H9 (cell line): ENCODE results near the gene RRP36. TPM values are rescaled to one million over a fixed set of nuclear protein-coding genes. Genes with fewer than 3 reads are reported as not detected.

Source experiments
- DNase-seq: peaks from one replicate; pipeline ENCODE4 v3.0.0-alpha.2; 2017
- H2AFZ ChIP-seq: one replicate; pipeline ENCODE4 v1.6.1; 2013; ENCODE audit warnings: mild to moderate bottlenecking, low read length, control low read depth, moderate library complexity
- H2AK5ac ChIP-seq: 2 replicates; pipeline ENCODE4 v1.6.1; 2013; ENCODE audit warnings: low read length, control low read depth, mixed read lengths; ENCODE audit not compliant: insufficient read length
- H2BK120ac ChIP-seq: one replicate; pipeline ENCODE4 v1.6.1; 2013; ENCODE audit warnings: low read depth, mild to moderate bottlenecking, low read length, control low read depth, inconsistent platforms; ENCODE audit not compliant: poor library complexity, severe bottlenecking
- H2BK12ac ChIP-seq: 2 replicates; pipeline ENCODE4 v1.6.1; 2013; ENCODE audit warnings: low read length, control low read depth, mixed read lengths, low read depth; ENCODE audit not compliant: insufficient read length
- H2BK15ac ChIP-seq: 2 replicates; pipeline ENCODE4 v1.6.1; 2013; ENCODE audit warnings: low read depth, low read length, control low read depth
- H2BK20ac ChIP-seq: one replicate; pipeline ENCODE4 v1.6.1; 2013; ENCODE audit warnings: low read depth, mild to moderate bottlenecking, low read length, control low read depth, inconsistent platforms; ENCODE audit not compliant: poor library complexity, severe bottlenecking
- H2BK5ac ChIP-seq: 2 replicates; pipeline ENCODE4 v1.6.1; 2013; ENCODE audit warnings: low read length, control low read depth, mixed read lengths; ENCODE audit not compliant: insufficient read length
- H3K14ac ChIP-seq: 2 replicates; pipeline ENCODE4 v1.6.1; 2013; ENCODE audit warnings: low read length, control low read depth; ENCODE audit not compliant: insufficient read depth
- H3K18ac ChIP-seq: 2 replicates; pipeline ENCODE4 v1.6.1; 2013; ENCODE audit warnings: low read depth, mild to moderate bottlenecking, mixed read lengths, low read length, control low read depth; ENCODE audit not compliant: insufficient read length
- H3K23ac ChIP-seq: 2 replicates; pipeline ENCODE4 v1.6.1; 2013; ENCODE audit warnings: low read length, control low read depth, mixed read lengths, low read depth; ENCODE audit not compliant: insufficient read length
- H3K23me2 ChIP-seq: 2 replicates; pipeline ENCODE4 v1.6.1; 2013; ENCODE audit warnings: low read depth, mild to moderate bottlenecking, mixed read lengths, low read length, control low read depth; ENCODE audit not compliant: insufficient read length, poor library complexity, severe bottlenecking
- H3K27ac ChIP-seq: 2 replicates; pipeline ENCODE4 v1.5.1; 2013; ENCODE audit warnings: low read length, control low read depth, mixed read lengths, low read depth; ENCODE audit not compliant: insufficient read length
- H3K27me3 ChIP-seq: 2 replicates; pipeline ENCODE4 v1.6.1; 2013; ENCODE audit warnings: low read length, control low read depth, inconsistent platforms; ENCODE audit not compliant: insufficient read depth
- H3K4ac ChIP-seq: 2 replicates; pipeline ENCODE4 v1.6.1; 2013; ENCODE audit warnings: low read depth, mild to moderate bottlenecking, control low read depth, inconsistent platforms, low read length, moderate library complexity
- H3K4me1 ChIP-seq: 2 replicates; pipeline ENCODE4 v1.6.1; 2013; ENCODE audit warnings: low read length, control low read depth, inconsistent platforms; ENCODE audit not compliant: insufficient read depth
- H3K4me2 ChIP-seq: 2 replicates; pipeline ENCODE4 v1.6.1; 2013; ENCODE audit warnings: low read length, control low read depth, mixed read lengths; ENCODE audit not compliant: insufficient read length, insufficient read depth
- H3K56ac ChIP-seq: 2 replicates; pipeline ENCODE4 v1.6.1; 2013; ENCODE audit warnings: low read depth, mild to moderate bottlenecking, mixed read lengths, low read length, control low read depth; ENCODE audit not compliant: insufficient read length
- H3K79me1 ChIP-seq: 2 replicates; pipeline ENCODE4 v1.6.1; 2013; ENCODE audit warnings: low read depth, mild to moderate bottlenecking, moderate library complexity, low read length, control low read depth, inconsistent platforms; ENCODE audit not compliant: insufficient read depth, poor library complexity, severe bottlenecking
- H3K79me2 ChIP-seq: 2 replicates; pipeline ENCODE4 v1.6.1; 2013; ENCODE audit warnings: low read length, control low read depth, inconsistent platforms; ENCODE audit not compliant: insufficient read depth
- H3K9ac ChIP-seq: 2 replicates; pipeline ENCODE4 v1.6.1; 2013; ENCODE audit warnings: low read length, control low read depth, mixed read lengths; ENCODE audit not compliant: insufficient read length; ENCODE audit errors: extremely low read depth
- H3K9me3 ChIP-seq: one replicate; pipeline ENCODE4 v1.6.1; 2013; ENCODE audit warnings: low read depth, low read length, inconsistent platforms; ENCODE audit not compliant: control insufficient read depth
- H3T11ph ChIP-seq: one replicate; pipeline ENCODE4 v1.6.1; 2013; ENCODE audit warnings: mild to moderate bottlenecking, low read length, control low read depth, inconsistent platforms
- H4K20me1 ChIP-seq: one replicate; pipeline ENCODE4 v1.6.1; 2013; ENCODE audit not compliant: control insufficient read depth, insufficient read length, insufficient read depth
- H4K5ac ChIP-seq: 2 replicates; pipeline ENCODE4 v1.6.1; 2013; ENCODE audit warnings: low read depth, mild to moderate bottlenecking, mixed read lengths, low read length, control low read depth; ENCODE audit not compliant: insufficient read length
- H4K8ac ChIP-seq: replicated peaks from 2 replicates; pipeline ENCODE4 v1.6.1; 2013; ENCODE audit warnings: low read length, control low read depth, mixed read lengths, low read depth; ENCODE audit not compliant: insufficient read length
- H4K91ac ChIP-seq: 2 replicates; pipeline ENCODE4 v1.6.1; 2013; ENCODE audit warnings: low read depth, mild to moderate bottlenecking, moderate library complexity, mixed read lengths, low read length, control low read depth; ENCODE audit not compliant: insufficient read length
- H3K27ac Mint-ChIP-seq, 3 experiments: 2 replicates in 2 of 3; 3 replicates in 1 of 3; pipeline ENCODE4 v1.8.0; 2020 to 2021; ENCODE audit warnings: mixed read lengths in 3 of 3, mild to moderate bottlenecking in 1 of 3, moderate library complexity in 1 of 3
- H3K27me3 Mint-ChIP-seq: 2 replicates; pipeline ENCODE4 v1.8.0; 2021; ENCODE audit warnings: low read depth, mild to moderate bottlenecking, moderate library complexity, mixed read lengths
- H3K36me3 Mint-ChIP-seq, 3 experiments: 2 replicates in 2 of 3; 3 replicates in 1 of 3; pipeline ENCODE4 v1.8.0; 2020 to 2021; ENCODE audit warnings: low read depth in 3 of 3, mixed read lengths in 3 of 3; ENCODE audit not compliant: insufficient read depth in 1 of 3
- H3K4me1 Mint-ChIP-seq, 2 experiments: 2 replicates each; pipeline ENCODE4 v1.8.0; 2020; ENCODE audit warnings: mixed read lengths in 2 of 2
- H3K4me3 Mint-ChIP-seq, 2 experiments: 2 replicates in 1 of 2; 3 replicates in 1 of 2; pipeline ENCODE4 v1.8.0; 2020 to 2021; ENCODE audit warnings: mild to moderate bottlenecking in 2 of 2, mixed read lengths in 2 of 2, moderate library complexity in 1 of 2
- H3K9me3 Mint-ChIP-seq, 2 experiments: 2 replicates in 1 of 2; 3 replicates in 1 of 2; pipeline ENCODE4 v1.8.0; 2020; ENCODE audit warnings: mild to moderate bottlenecking in 2 of 2, mixed read lengths in 2 of 2, moderate library complexity in 1 of 2
- CTCF ChIP-seq: fragments of 200-600 bp; sonication (generic); conservative IDR thresholded peaks from 3 replicates; pipeline ENCODE4 v1.8.0; 2021; ENCODE audit warnings: antibody characterized with exemption, mild to moderate bottlenecking
- WGBS: extraction: QIAGEN DNeasy Blood & Tissue Kit; methylation state at CpG from one replicate; pipeline ENCODE4 v1.1.7; 2013; ENCODE audit warnings: missing lambda C conversion rate, low lambda C conversion rate, mixed read lengths; ENCODE audit not compliant: insufficient read length; ENCODE audit errors: extremely low coverage; 5-methylcytosine and 5-hydroxymethylcytosine counted together
- total RNA-seq: library from RNA; stranded (reverse); gene quantifications from 2 replicates; pipeline ENCODE4 v1.2.1, GENCODE V29; 2021

The RRP36 gene
- total RNA-seq, 1 experiment from 2014 or later = 117 TPM

GRCh38 chr6:43036712-43037111 is 15.3 kb downstream of the RRP36 start:
- Histone ChIP-seq H3K27me3 (no peaks in the 10 kb centered on the region), H4K5ac (no peak overlapping the region), H2BK5ac (no peak overlapping the region), H2AFZ (no peak overlapping the region), H3K79me1 (no peaks in the 10 kb centered on the region), H4K8ac (no peak overlapping the region), H3K79me2 (no peaks in the 10 kb centered on the region), H3T11ph (no peak overlapping the region), H3K4me2 (no peak overlapping the region), H3K27ac (no peak overlapping the region), H3K9ac (no peak overlapping the region), H3K4me1 (no peaks in the 10 kb centered on the region), H3K4ac (no peak overlapping the region), H2BK120ac (no peak overlapping the region), H3K23me2 (no peaks in the 10 kb centered on the region), H2BK12ac (no peak overlapping the region), H3K23ac (no peak overlapping the region), H2BK15ac (no peak overlapping the region), H2AK5ac (no peak overlapping the region), H3K56ac (no peak overlapping the region), H3K18ac (no peak overlapping the region), H3K9me3 (no peaks in the 10 kb centered on the region), H3K14ac (no peak overlapping the region), H2BK20ac (no peak overlapping the region), H4K91ac (no peak overlapping the region), H4K20me1 (no peaks in the 10 kb centered on the region)
- peak overlapping the region in 1 of 3 experiments; percentile 16; a peak in 1 of 7 replicates for H3K27ac Mint-ChIP-seq
- no peak for TF ChIP-seq CTCF
- no peaks in the 10 kb centered on the region; the same call in none of the 2 replicates for H3K27me3 Mint-ChIP-seq
- WGBS = no CpG with 5 or more reads among the region's 9 CpGs
- H3K4me1 Mint-ChIP-seq = no peaks in the 10 kb centered on the region
- H3K9me3 Mint-ChIP-seq = no peaks in the 10 kb centered on the region; a peak in 1 of 5 replicates
- peaks cover 31 to 86% (median 67%) of the 10 kb centered on the region in 3 experiments; a peak in 6 of 7 replicates for H3K36me3 Mint-ChIP-seq
- H3K4me3 Mint-ChIP-seq = no peak overlapping the region
- DNase-seq = no peak
